T-cell (primary cell): ENCODE results near the gene MYO6. TPM values are rescaled to one million over a fixed set of nuclear protein-coding genes. Genes with fewer than 3 reads are reported as not detected.

Experiments used
- ATAC-seq, 4 experiments: fragments of 200-7000 bp in 3 of 4; fragments of 150-1000 bp in 1 of 4; cut with Tn5 transposase; replicated peaks in 1 of 4; 1 replicate in 3 of 4; 2 replicates in 1 of 4; pipeline ENCODE4 v1.10.0; 2021; ENCODE audit warnings: moderate library complexity in 3 of 4, mild to moderate bottlenecking in 2 of 4, moderate number of reproducible peaks in 1 of 4
- CTCF ChIA-PET, 2 donors: fragments of 300-600 bp; sonication (Branson Sonifier 250); formaldehyde crosslinking; loops; one replicate each; lab custom pipeline; 2022; ENCODE audit warnings: antibody characterized with exemption in 2 of 2; lab: Charles Lee
- POLR2A ChIA-PET, 2 donors: fragments of 300-600 bp; sonication (Branson Sonifier 250); formaldehyde crosslinking; loops; one replicate each; lab custom pipeline; 2022; ENCODE audit warnings: antibody characterized with exemption in 2 of 2; lab: Charles Lee
- DNase-seq, 35 experiments: peaks; one replicate each; pipeline versions ENCODE4 v3.0.0 to v3.0.0-alpha.2; 2013 to 2023
- H3K27ac ChIP-seq: one replicate; pipeline ENCODE4 v1.5.1; 2013; ENCODE audit warnings: low read length
- H3K27me3 ChIP-seq, 2 experiments: replicated peaks in 1 of 2; 1 replicate in 1 of 2; 2 replicates in 1 of 2; pipeline versions ENCODE4 v1.6.1 to v1.7.0; 2013; ENCODE audit warnings: low read length in 1 of 2, mixed read lengths in 1 of 2; ENCODE audit not compliant: control insufficient read depth in 2 of 2, insufficient read depth in 2 of 2; ENCODE audit errors: extremely low read depth in 1 of 2
- H3K36me3 ChIP-seq, 2 donors: 1 replicate in 1 of 2; 2 replicates in 1 of 2; pipeline versions ENCODE4 v1.6.1 to v1.7.0; 2013; ENCODE audit warnings: low read length in 1 of 2; ENCODE audit not compliant: control insufficient read depth in 2 of 2, insufficient read depth in 1 of 2; ENCODE audit errors: extremely low read depth in 1 of 2
- H3K4me1 ChIP-seq, 2 experiments: 1 replicate in 1 of 2; 2 replicates in 1 of 2; pipeline versions ENCODE4 v1.6.1 to v1.7.0; 2013; ENCODE audit warnings: low read length in 2 of 2, mixed read lengths in 1 of 2; ENCODE audit not compliant: insufficient read depth in 2 of 2, control insufficient read depth in 1 of 2; ENCODE audit errors: extremely low read depth in 1 of 2
- H3K4me3 ChIP-seq, 2 donors: 1 replicate in 1 of 2; 2 replicates in 1 of 2; pipeline versions ENCODE4 v1.5.1 to v1.7.0; 2013; ENCODE audit warnings: mild to moderate bottlenecking in 2 of 2, low read length in 1 of 2, moderate library complexity in 1 of 2; ENCODE audit not compliant: control insufficient read depth in 1 of 2; ENCODE audit errors: extremely low read depth in 1 of 2
- H3K9me3 ChIP-seq: 2 replicates; pipeline ENCODE4 v1.7.0; 2013
- H3K27ac Mint-ChIP-seq, 2 donors: one replicate each; pipeline ENCODE4 v1.8.0; 2020 to 2021; ENCODE audit warnings: mild to moderate bottlenecking in 2 of 2, mixed read lengths in 2 of 2
- H3K27me3 Mint-ChIP-seq, 2 donors: one replicate each; pipeline ENCODE4 v1.8.0; 2021 to 2022; ENCODE audit warnings: mixed read lengths in 2 of 2
- H3K36me3 Mint-ChIP-seq: one replicate; pipeline ENCODE4 v1.8.0; 2021; ENCODE audit warnings: mixed read lengths
- H3K4me1 Mint-ChIP-seq, 3 donors: one replicate each; pipeline ENCODE4 v1.8.0; 2020 to 2022; ENCODE audit warnings: mixed read lengths in 3 of 3, mild to moderate bottlenecking in 1 of 3
- H3K4me3 Mint-ChIP-seq, 3 donors: one replicate each; pipeline ENCODE4 v1.8.0; 2020 to 2022; ENCODE audit warnings: mild to moderate bottlenecking in 3 of 3, mixed read lengths in 3 of 3, moderate library complexity in 3 of 3
- H3K9me3 Mint-ChIP-seq, 3 donors: one replicate each; pipeline ENCODE4 v1.8.0; 2020 to 2022; ENCODE audit warnings: mixed read lengths in 3 of 3
- WGBS: methylation state at CpG from one replicate; pipeline ENCODE4 v1.1.5; 2013; ENCODE audit warnings: missing lambda C conversion rate; ENCODE audit not compliant: insufficient coverage; 5-methylcytosine and 5-hydroxymethylcytosine counted together
- total RNA-seq, 35 experiments: library from RNA in 6 of 35; stranded (reverse) in 6 of 35; fragments of 120-200 nt in 1 of 35; gene quantifications; one replicate each; pipeline versions ENCODE4 v1.2.1 to v1.2.4 and lab custom pipeline; 2013 to 2026

MYO6 gene
- total RNA-seq, 5 donors from 2014 or later (not counting 1 experiment from before 2014, with no cell fraction given): 2.2 to 4.5 (median 2.4) TPM

DNA sequence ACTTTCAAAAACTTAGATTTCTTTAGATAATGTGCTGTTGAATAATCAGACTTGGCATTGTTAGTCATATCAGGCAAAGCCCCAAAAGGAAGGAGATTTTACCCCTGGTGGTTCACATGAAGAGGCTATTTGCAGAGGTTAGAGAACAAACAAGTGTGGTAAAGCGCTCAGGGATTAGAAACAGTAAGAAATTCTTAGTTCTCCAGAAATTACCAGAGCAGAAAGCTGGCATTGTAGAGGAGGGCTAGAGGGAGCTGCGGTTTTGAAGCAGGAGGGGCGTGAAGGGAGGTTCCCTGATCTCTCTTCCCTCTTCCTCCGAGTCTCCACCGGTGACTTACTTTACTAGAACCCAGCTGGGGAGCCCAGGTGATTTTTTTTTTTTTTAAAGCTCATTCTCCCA is 10.2 kb downstream of the MYO6 start:
- Histone ChIP-seq H3K27ac (no peak overlapping the region), H3K36me3 (no peaks in the 10 kb centered on the region), H3K9me3 (no peaks in the 10 kb centered on the region), H3K27me3 (no peaks in the 10 kb centered on the region), H3K4me1 (no peaks in the 10 kb centered on the region), H3K4me3 (no peak overlapping the region)
- Mint-ChIP-seq H3K4me3 (no peak overlapping the region), H3K4me1 (peaks cover 0 to 2% (median 0%) of the 10 kb centered on the region in 3 donors), H3K9me3 (no peaks in the 10 kb centered on the region), H3K36me3 (peaks cover 2% of the 10 kb centered on the region), H3K27me3 (peaks cover 23 to 36% of the 10 kb centered on the region in 2 donors), H3K27ac (no peak overlapping the region)
- POLR2A ChIA-PET: interaction anchor here in 1 of 2 donors (0.6 kb wide), 1 partner anchor 73 kb away, joined by 3 read pairs; no protein-coding TSS in a partner anchor
- CTCF ChIA-PET: no interaction called here
- DNase-seq (no peak), ATAC-seq (no peak)
- no CpG with 5 or more reads among the region's 5 CpGs for WGBS

DNA sequence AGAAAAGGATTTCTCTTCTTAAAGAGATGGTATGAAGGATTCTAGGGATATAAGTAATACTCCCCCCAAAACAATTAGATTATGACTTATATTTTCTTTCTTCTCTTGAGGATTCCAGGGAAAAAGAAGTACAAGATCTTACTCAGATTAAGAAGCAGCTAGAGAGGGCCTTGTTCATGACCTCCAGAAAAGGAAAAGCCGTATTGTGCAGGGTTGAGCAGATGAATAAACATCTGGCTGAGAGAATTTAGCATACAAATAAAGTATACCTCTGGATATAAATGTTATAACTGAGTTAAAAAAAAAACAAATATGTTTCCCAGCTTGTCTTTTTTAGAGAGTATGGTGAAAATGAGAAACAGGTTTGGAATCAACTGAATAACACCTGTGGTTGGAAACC is 11.3 kb downstream of the MYO6 start:
- Mint-ChIP-seq H3K9me3 (no peaks in the 10 kb centered on the region), H3K36me3 (peaks cover 4% of the 10 kb centered on the region), H3K27ac (no peak overlapping the region), H3K4me1 (peaks cover 0 to 2% (median 0%) of the 10 kb centered on the region in 3 donors), H3K27me3 (peaks cover 25 to 36% of the 10 kb centered on the region in 2 donors), H3K4me3 (no peak overlapping the region)
- H3K4me3 ChIP-seq: no peak overlapping the region
- no peak for DNase-seq
- no peaks in the 10 kb centered on the region for H3K27me3 ChIP-seq
- no peaks in the 10 kb centered on the region for H3K4me1 ChIP-seq
- H3K9me3 ChIP-seq: no peaks in the 10 kb centered on the region
- no peaks in the 10 kb centered on the region for H3K36me3 ChIP-seq
- H3K27ac ChIP-seq: no peak overlapping the region
- POLR2A ChIA-PET: no interaction called here
- WGBS: no CpG with 5 or more reads among the region's 1 CpG
- CTCF ChIA-PET: no interaction called here
- ATAC-seq: no peak

DNA sequence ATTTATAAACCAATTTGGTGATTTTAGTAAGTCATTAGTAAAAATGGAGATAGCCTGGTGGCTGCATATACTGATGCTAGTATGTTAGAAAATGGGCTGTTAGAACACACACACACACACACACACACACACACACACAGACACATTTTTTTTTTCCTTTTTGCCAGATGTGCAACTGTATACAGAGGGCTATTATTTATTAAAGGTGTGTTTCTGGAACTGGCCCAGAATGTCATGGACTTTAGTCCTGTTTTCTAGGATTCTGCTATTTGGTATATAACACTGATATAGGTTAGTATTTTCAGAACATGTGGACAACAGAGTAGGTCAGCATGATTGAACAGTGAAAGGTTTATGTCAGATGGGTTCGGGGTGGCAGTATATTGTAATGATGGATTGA is 12.4 kb downstream of the MYO6 start:
- H3K36me3 Mint-ChIP-seq: peaks cover 4% of the 10 kb centered on the region
- H3K27ac ChIP-seq: no peak overlapping the region
- H3K4me3 ChIP-seq: no peak overlapping the region
- no peaks in the 10 kb centered on the region for H3K4me1 ChIP-seq
- H3K36me3 ChIP-seq: no peaks in the 10 kb centered on the region
- H3K27me3 Mint-ChIP-seq: peaks cover 23 to 28% of the 10 kb centered on the region in 2 donors
- H3K9me3 Mint-ChIP-seq: no peaks in the 10 kb centered on the region
- DNase-seq (no peak), ATAC-seq (no peak)
- H3K27ac Mint-ChIP-seq: no peak overlapping the region
- peaks cover 0 to 2% (median 0%) of the 10 kb centered on the region in 3 donors for H3K4me1 Mint-ChIP-seq
- no peak overlapping the region for H3K4me3 Mint-ChIP-seq
- ChIA-PET CTCF (no interaction called here), POLR2A (no interaction called here)
- H3K27me3 ChIP-seq: no peaks in the 10 kb centered on the region
- no CpG with 5 or more reads among the region's 1 CpG for WGBS
- H3K9me3 ChIP-seq: no peaks in the 10 kb centered on the region

DNA sequence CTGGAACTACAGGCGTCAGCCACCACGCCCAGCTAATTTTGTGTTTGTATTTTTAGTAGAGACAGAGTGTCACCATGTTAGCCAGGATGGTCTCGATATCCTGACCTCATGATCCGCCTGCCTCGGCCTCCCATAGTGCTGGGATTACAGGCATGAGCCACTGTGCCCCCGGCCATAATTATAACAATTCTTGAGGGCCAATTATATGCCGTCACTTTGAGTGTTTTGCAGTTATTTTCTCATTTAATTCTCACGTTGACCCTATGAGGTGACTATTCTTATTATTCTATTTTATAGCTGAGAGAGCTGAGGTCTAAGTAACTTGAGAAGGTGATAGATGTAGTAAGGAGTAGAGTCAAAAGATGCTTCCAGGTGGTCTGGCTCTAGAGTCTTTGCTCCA is 13.0 kb downstream of the MYO6 start:
- Mint-ChIP-seq H3K27ac (no peak overlapping the region), H3K4me3 (no peak overlapping the region), H3K9me3 (no peaks in the 10 kb centered on the region), H3K36me3 (peaks cover 4% of the 10 kb centered on the region), H3K27me3 (peaks cover 23 to 28% of the 10 kb centered on the region in 2 donors), H3K4me1 (peaks cover 0 to 2% (median 0%) of the 10 kb centered on the region in 3 donors)
- Histone ChIP-seq H3K4me3 (no peak overlapping the region), H3K4me1 (no peaks in the 10 kb centered on the region), H3K9me3 (no peaks in the 10 kb centered on the region), H3K27ac (no peak overlapping the region), H3K36me3 (no peaks in the 10 kb centered on the region), H3K27me3 (peaks cover 0 to 2% of the 10 kb centered on the region in 2 experiments)
- ATAC-seq (no peak), DNase-seq (no peak)
- ChIA-PET CTCF (no interaction called here), POLR2A (interaction anchor here in 1 of 2 donors (0.6 kb wide), 1 partner anchor 1643 kb away, joined by 4 read pairs; no protein-coding TSS in a partner anchor)
- WGBS: 100% methylated on average over 3 of the region's 8 CpGs

DNA sequence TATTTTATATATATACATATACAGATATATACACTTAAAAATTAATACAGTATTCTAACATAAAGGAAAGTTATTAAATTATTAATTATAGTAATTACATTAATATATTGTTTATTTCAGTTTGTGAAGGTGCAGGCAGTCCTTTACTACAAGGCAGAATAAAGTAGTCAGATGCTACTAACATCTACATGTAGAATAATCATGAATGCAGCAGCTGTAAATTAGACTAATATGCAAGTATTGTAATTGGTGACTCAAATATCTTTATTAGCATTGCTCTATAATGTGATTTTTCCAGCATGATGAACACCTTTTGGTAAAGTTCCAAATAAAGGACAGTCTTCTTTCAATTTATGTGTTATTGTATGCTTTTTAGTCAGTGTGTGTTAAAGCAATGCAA is 17.3 kb downstream of the MYO6 start:
- ChIA-PET POLR2A (no interaction called here), CTCF (no interaction called here)
- Histone ChIP-seq H3K4me1 (no peaks in the 10 kb centered on the region), H3K9me3 (no peaks in the 10 kb centered on the region), H3K4me3 (no peak overlapping the region), H3K27ac (no peak overlapping the region), H3K36me3 (no peaks in the 10 kb centered on the region), H3K27me3 (peaks cover 0 to 5% of the 10 kb centered on the region in 2 experiments)
- H3K27me3 Mint-ChIP-seq: peaks cover 6 to 11% of the 10 kb centered on the region in 2 donors
- no peak for ATAC-seq
- no peak overlapping the region for H3K27ac Mint-ChIP-seq
- H3K4me1 Mint-ChIP-seq: no peaks in the 10 kb centered on the region
- H3K9me3 Mint-ChIP-seq: no peaks in the 10 kb centered on the region
- H3K4me3 Mint-ChIP-seq: no peak overlapping the region
- DNase-seq: no peak
- peaks cover 4% of the 10 kb centered on the region for H3K36me3 Mint-ChIP-seq

DNA sequence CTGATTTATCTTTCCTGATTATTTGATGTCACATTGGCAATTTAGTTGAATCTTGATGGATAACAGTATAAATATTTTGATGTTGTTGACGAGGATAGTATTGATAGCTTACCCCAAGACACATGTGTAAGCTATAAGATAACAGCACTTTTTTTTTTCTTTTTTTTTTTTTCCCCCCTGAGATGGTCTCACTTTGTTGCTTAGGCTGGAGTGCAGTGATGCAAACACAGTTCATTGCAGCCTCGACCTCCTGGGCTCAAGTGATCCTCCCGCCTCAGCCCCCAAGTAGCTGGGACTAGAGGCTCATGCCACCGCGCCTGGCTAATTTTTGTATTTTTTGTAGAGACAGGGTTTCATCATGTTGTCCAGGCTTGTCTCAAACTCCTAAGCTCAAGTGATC is 21.8 kb downstream of the MYO6 start:
- Histone ChIP-seq H3K36me3 (no peaks in the 10 kb centered on the region), H3K4me1 (no peaks in the 10 kb centered on the region), H3K27ac (no peak overlapping the region), H3K27me3 (peaks cover 0 to 5% of the 10 kb centered on the region in 2 experiments), H3K4me3 (no peak overlapping the region), H3K9me3 (no peaks in the 10 kb centered on the region)
- Mint-ChIP-seq H3K27ac (no peak overlapping the region), H3K4me1 (no peaks in the 10 kb centered on the region), H3K9me3 (no peaks in the 10 kb centered on the region), H3K27me3 (peaks cover 0 to 5% of the 10 kb centered on the region in 2 donors), H3K36me3 (no peaks in the 10 kb centered on the region), H3K4me3 (no peak overlapping the region)
- DNase-seq: no peak
- ATAC-seq: no peak
- 80% methylated on average over 1 of the region's 5 CpGs for WGBS
- CTCF ChIA-PET: no interaction called here
- POLR2A ChIA-PET: no interaction called here

DNA sequence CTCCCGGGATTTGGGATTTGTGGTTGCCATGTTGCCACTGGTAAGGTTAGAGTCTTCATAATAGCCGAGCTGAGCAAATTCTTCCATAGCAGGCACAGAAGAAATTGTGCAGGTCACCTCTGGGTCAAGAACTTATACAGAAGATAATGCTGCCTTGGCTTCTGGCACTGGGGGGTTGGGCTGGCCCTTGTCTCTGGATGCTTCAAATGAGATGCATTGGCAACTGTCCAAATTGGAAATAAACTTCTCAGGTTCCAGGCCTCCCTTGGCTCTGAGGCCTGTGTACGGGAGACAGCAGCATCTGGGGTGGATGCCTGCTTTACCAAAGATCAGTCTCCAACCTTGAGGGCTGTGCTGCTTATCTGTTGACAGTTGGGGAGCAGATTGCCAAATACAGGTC is 26.2 kb downstream of the MYO6 start:
- POLR2A ChIA-PET: no interaction called here
- no peaks in the 10 kb centered on the region for H3K4me1 ChIP-seq
- H3K4me3 ChIP-seq: no peak overlapping the region
- no peaks in the 10 kb centered on the region for H3K4me1 Mint-ChIP-seq
- H3K27me3 ChIP-seq: no peaks in the 10 kb centered on the region
- no peak overlapping the region for H3K27ac Mint-ChIP-seq
- H3K4me3 Mint-ChIP-seq: no peak overlapping the region
- H3K9me3 Mint-ChIP-seq: no peaks in the 10 kb centered on the region
- no peak overlapping the region for H3K27ac ChIP-seq
- 84% methylated on average over 2 of the region's 3 CpGs for WGBS
- ATAC-seq (no peak), DNase-seq (no peak)
- H3K27me3 Mint-ChIP-seq: no peaks in the 10 kb centered on the region
- H3K36me3 ChIP-seq: no peaks in the 10 kb centered on the region
- CTCF ChIA-PET: no interaction called here
- H3K36me3 Mint-ChIP-seq: no peaks in the 10 kb centered on the region
- no peaks in the 10 kb centered on the region for H3K9me3 ChIP-seq
